Thoracic aorta (tissue), 2 donors: ENCODE results near the gene PITPNC1. TPM values are rescaled to one million over a fixed set of nuclear protein-coding genes. Genes with fewer than 3 reads are reported as not detected.

Experiments used
- ATAC-seq: fragments of 150-250 bp; one replicate; pipeline ENCODE4 v1.8.0; 2017; ENCODE audit warnings: low read depth; ENCODE audit not compliant: insufficient number of reproducible peaks, low FRiP score
- DNase-seq: peaks from one replicate; pipeline ENCODE4 v3.0.0-alpha.2; 2020; ENCODE audit warnings: low spot score
- H3K27ac ChIP-seq, 2 donors: fragments of 200-600 bp; sonication (generic); 1 replicate in 1 of 2; 2 replicates in 1 of 2; pipeline ENCODE4 v1.5.1; 2016; ENCODE audit warnings: mild to moderate bottlenecking in 2 of 2, moderate library complexity in 2 of 2
- H3K27me3 ChIP-seq: fragments of 200-600 bp; sonication (generic); replicated peaks from 2 replicates; pipeline ENCODE4 v1.6.0; 2016; ENCODE audit warnings: mild to moderate bottlenecking; ENCODE audit not compliant: insufficient read depth
- H3K36me3 ChIP-seq: fragments of 200-600 bp; sonication (generic); one replicate; pipeline ENCODE4 v1.5.1; 2016
- H3K4me1 ChIP-seq, 2 donors: fragments of 200-600 bp; sonication (generic); 1 replicate in 1 of 2; 2 replicates in 1 of 2; pipeline versions ENCODE4 v1.5.1 to v1.6.0; 2016; ENCODE audit warnings: low read depth in 2 of 2, mild to moderate bottlenecking in 1 of 2; ENCODE audit not compliant: control insufficient read depth in 1 of 2
- H3K4me3 ChIP-seq: fragments of 200-600 bp; sonication (generic); 2 replicates; pipeline ENCODE4 v1.5.1; 2016; ENCODE audit warnings: mild to moderate bottlenecking
- H3K9me3 ChIP-seq: fragments of 200-600 bp; sonication (generic); 2 replicates; pipeline ENCODE4 v1.5.1; 2016
- total RNA-seq, 2 donors: library from RNA; depleted of rRNA; stranded (reverse); fragments of >200 nt; gene quantifications; one replicate each; pipeline versions ENCODE4 v1.1.0 to v1.2.3, GENCODE V29; 2016
- TF ChIP-seq, protein P1 (sequence below): fragments of 200-600 bp; sonication (generic); IDR thresholded peaks from one replicate; pipeline ENCODE4 v1.5.1; 2019; ENCODE audit warnings: antibody characterized with exemption

PITPNC1 gene
- total RNA-seq, 2 donors from 2014 or later, result 8.4 to 28.8 TPM

- DNase-seq (no peak), ATAC-seq (no peak)
- TF ChIP-seq, protein P1, sequence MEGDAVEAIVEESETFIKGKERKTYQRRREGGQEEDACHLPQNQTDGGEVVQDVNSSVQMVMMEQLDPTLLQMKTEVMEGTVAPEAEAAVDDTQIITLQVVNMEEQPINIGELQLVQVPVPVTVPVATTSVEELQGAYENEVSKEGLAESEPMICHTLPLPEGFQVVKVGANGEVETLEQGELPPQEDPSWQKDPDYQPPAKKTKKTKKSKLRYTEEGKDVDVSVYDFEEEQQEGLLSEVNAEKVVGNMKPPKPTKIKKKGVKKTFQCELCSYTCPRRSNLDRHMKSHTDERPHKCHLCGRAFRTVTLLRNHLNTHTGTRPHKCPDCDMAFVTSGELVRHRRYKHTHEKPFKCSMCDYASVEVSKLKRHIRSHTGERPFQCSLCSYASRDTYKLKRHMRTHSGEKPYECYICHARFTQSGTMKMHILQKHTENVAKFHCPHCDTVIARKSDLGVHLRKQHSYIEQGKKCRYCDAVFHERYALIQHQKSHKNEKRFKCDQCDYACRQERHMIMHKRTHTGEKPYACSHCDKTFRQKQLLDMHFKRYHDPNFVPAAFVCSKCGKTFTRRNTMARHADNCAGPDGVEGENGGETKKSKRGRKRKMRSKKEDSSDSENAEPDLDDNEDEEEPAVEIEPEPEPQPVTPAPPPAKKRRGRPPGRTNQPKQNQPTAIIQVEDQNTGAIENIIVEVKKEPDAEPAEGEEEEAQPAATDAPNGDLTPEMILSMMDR, result no peak
- Histone ChIP-seq H3K27ac (no peak overlapping the region), H3K27me3 (no peaks in the 10 kb centered on the region), H3K36me3 (no peaks in the 10 kb centered on the region), H3K4me3 (no peak overlapping the region), H3K4me1 (no peaks in the 10 kb centered on the region), H3K9me3 (no peaks in the 10 kb centered on the region)
Observed at GRCh38 chr17:67656494-67657203, 279.6 kb downstream of the PITPNC1 start.

DNA sequence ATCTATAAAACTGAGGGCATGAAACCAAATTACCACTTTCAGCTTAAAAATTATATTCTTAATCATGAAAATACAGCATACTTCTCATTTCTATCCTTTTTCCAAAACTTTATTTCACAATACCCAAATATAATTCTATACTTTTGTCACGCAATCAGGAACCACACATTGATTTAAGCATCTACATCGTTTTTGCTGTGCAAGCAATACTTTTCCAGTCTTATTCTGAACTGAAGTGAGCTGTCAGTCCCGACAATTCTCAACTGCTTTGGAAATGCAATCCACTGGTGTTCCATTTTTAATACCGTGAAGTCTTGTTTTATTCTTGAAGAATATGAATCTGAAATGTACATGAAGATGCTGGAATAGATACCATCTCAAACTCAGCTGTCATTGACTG is 280.5 kb downstream of the PITPNC1 start:
- Histone ChIP-seq H3K4me3 (no peak overlapping the region), H3K4me1 (no peaks in the 10 kb centered on the region), H3K9me3 (no peaks in the 10 kb centered on the region), H3K36me3 (no peaks in the 10 kb centered on the region), H3K27ac (no peak overlapping the region), H3K27me3 (no peaks in the 10 kb centered on the region)
- no peak for ATAC-seq
- TF ChIP-seq, protein P1, result no peak
- DNase-seq, result no peak

DNA sequence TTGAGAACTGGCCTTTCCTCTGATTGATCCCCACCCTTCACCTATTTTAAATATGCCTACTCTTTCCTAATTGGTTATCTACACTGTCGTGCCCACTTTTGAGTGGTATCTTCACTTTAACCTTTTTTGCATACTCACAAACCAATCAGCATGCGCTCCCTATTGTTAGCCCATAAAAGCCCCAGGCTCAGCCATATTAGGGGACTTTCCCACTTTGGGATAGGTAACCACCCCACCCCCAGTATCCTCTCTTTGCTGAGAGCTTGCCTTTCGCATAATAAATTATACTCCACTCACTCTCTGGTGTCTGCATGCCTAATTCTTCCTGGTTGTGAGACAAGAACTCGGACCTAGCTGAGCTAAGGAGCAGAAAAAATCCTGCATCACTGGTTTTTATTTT is 281.2 kb downstream of the PITPNC1 start:
- no peak overlapping the region for H3K27ac ChIP-seq
- H3K4me3 ChIP-seq, result no peak overlapping the region
- H3K27me3 ChIP-seq, result no peaks in the 10 kb centered on the region
- no peak for DNase-seq
- TF ChIP-seq, protein P1, result no peak
- H3K4me1 ChIP-seq, result no peaks in the 10 kb centered on the region
- H3K9me3 ChIP-seq, result no peaks in the 10 kb centered on the region
- H3K36me3 ChIP-seq, result no peaks in the 10 kb centered on the region
- no peak for ATAC-seq

- DNase-seq (no peak), ATAC-seq (no peak)
- Histone ChIP-seq H3K9me3 (no peaks in the 10 kb centered on the region), H3K4me1 (no peaks in the 10 kb centered on the region), H3K4me3 (no peak overlapping the region), H3K27ac (no peak overlapping the region), H3K27me3 (no peaks in the 10 kb centered on the region), H3K36me3 (no peaks in the 10 kb centered on the region)
- TF ChIP-seq, protein P1, result no peak
Observed at GRCh38 chr17:67659028-67659427, 281.9 kb downstream of the PITPNC1 start.

- Histone ChIP-seq H3K36me3 (no peaks in the 10 kb centered on the region), H3K27me3 (no peaks in the 10 kb centered on the region), H3K4me3 (no peak overlapping the region), H3K27ac (no peak overlapping the region), H3K4me1 (no peaks in the 10 kb centered on the region), H3K9me3 (no peaks in the 10 kb centered on the region)
- TF ChIP-seq, protein P1, result no peak
- ATAC-seq (no peak), DNase-seq (no peak)
Observed at GRCh38 chr17:67662712-67663111, 285.6 kb downstream of the PITPNC1 start.
